MCF 10A (cell line): Measurements from ENCODE around the gene ASB12. TPM values are rescaled to one million over a fixed set of nuclear protein-coding genes. Genes with fewer than 3 reads are reported as not detected.

ENCODE experiments used
- BruUV-seq: library from RNA; stranded (reverse); fragments of 400-500 nt; replicated peaks from 2 replicates; lab custom pipeline; 2021; lab: Mats Ljungman, UMichigan
- CTCF ChIA-PET: fragments of 300-600 bp; sonication (Branson Sonifier 250); formaldehyde crosslinking; extraction: SDS; loops from one replicate; lab custom pipeline; 2021; ENCODE audit warnings: antibody characterized with exemption, inconsistent platforms; lab: Yijun Ruan, JAX
- POLR2A ChIA-PET: fragments of 300-600, 350-650 bp; sonication (Branson Sonifier 250); formaldehyde crosslinking; extraction: SDS; loops from one replicate; lab custom pipeline; 2020; ENCODE audit warnings: antibody characterized with exemption, inconsistent platforms; lab: Yijun Ruan, JAX
- DNase-seq: peaks from one replicate; pipeline ENCODE4 v3.0.0-alpha.2; 2018; ENCODE audit not compliant: unreplicated experiment
- H3K27ac Mint-ChIP-seq: one replicate; pipeline ENCODE4 v1.8.0; 2022; ENCODE audit warnings: mild to moderate bottlenecking, low read depth, mixed read lengths; ENCODE audit not compliant: unreplicated experiment
- H3K27me3 Mint-ChIP-seq: one replicate; pipeline ENCODE4 v1.8.0; 2022; ENCODE audit warnings: mixed read lengths; ENCODE audit not compliant: insufficient read depth, unreplicated experiment
- H3K36me3 Mint-ChIP-seq: one replicate; pipeline ENCODE4 v1.8.0; 2022; ENCODE audit warnings: mild to moderate bottlenecking, moderate library complexity, mixed read lengths; ENCODE audit not compliant: insufficient read depth, unreplicated experiment
- H3K4me1 Mint-ChIP-seq: one replicate; pipeline ENCODE4 v1.8.0; 2022; ENCODE audit warnings: mixed read lengths; ENCODE audit not compliant: insufficient read depth, unreplicated experiment
- H3K4me3 Mint-ChIP-seq: one replicate; pipeline ENCODE4 v1.8.0; 2022; ENCODE audit warnings: mild to moderate bottlenecking, moderate library complexity, mixed read lengths; ENCODE audit not compliant: unreplicated experiment
- H3K9me3 Mint-ChIP-seq: one replicate; pipeline ENCODE4 v1.8.0; 2022; ENCODE audit warnings: mixed read lengths; ENCODE audit not compliant: unreplicated experiment
- intact Hi-C: fragments of 100-400 bp; cut with micrococcal nuclease; formaldehyde crosslinking; loops from 2 replicates; pipeline ENCODE4 v1.14.1; 2022
- total RNA-seq: library from RNA; stranded (reverse); gene quantifications from 2 replicates; pipeline ENCODE4 v1.2.3, GENCODE V29; 2022
- TF ChIP-seq, protein P1 (sequence below): fragments of 200-600 bp; IDR thresholded peaks from one replicate; pipeline ENCODE4 v1.8.0; 2022; ENCODE audit warnings: antibody characterized with exemption, mild to moderate bottlenecking; ENCODE audit not compliant: unreplicated experiment

ASB12 gene
- total RNA-seq, 1 experiment from 2014 or later, result not detected

- DNase-seq, result no peak
- POLR2A ChIA-PET, result interaction anchor here (1.2 kb wide), 1 partner anchor 451 kb away, joined by 5 read pairs; no protein-coding TSS in a partner anchor
- BruUV-seq, result no TSS peak
- Mint-ChIP-seq H3K27me3 (no peaks in the 10 kb centered on the region), H3K4me3 (peak overlapping the region; percentile 73), H3K4me1 (no peaks in the 10 kb centered on the region), H3K27ac (peak overlapping the region; percentile 84), H3K36me3 (peaks cover 7% of the 10 kb centered on the region), H3K9me3 (no peaks in the 10 kb centered on the region)
- CTCF ChIA-PET, result interaction anchor here (0.7 to 1.0 kb wide), 4 partner anchors 21 to 139 kb away, joined by 3 to 5 read pairs (median 3); no protein-coding TSS in a partner anchor
- intact Hi-C loops, result loop anchor here (1.0 to 10.0 kb wide), 3 partner anchors 112 to 1328 kb away; partner anchors contain the start of gene LAS1L
- TF ChIP-seq, protein P1, sequence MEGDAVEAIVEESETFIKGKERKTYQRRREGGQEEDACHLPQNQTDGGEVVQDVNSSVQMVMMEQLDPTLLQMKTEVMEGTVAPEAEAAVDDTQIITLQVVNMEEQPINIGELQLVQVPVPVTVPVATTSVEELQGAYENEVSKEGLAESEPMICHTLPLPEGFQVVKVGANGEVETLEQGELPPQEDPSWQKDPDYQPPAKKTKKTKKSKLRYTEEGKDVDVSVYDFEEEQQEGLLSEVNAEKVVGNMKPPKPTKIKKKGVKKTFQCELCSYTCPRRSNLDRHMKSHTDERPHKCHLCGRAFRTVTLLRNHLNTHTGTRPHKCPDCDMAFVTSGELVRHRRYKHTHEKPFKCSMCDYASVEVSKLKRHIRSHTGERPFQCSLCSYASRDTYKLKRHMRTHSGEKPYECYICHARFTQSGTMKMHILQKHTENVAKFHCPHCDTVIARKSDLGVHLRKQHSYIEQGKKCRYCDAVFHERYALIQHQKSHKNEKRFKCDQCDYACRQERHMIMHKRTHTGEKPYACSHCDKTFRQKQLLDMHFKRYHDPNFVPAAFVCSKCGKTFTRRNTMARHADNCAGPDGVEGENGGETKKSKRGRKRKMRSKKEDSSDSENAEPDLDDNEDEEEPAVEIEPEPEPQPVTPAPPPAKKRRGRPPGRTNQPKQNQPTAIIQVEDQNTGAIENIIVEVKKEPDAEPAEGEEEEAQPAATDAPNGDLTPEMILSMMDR, result no peak
Observed at GRCh38 chrX:64206556-64207162, 23.7 kb downstream of the ASB12 start.

- H3K36me3 Mint-ChIP-seq, result peaks cover 7% of the 10 kb centered on the region
- no peaks in the 10 kb centered on the region for H3K27me3 Mint-ChIP-seq
- peak; percentile 90 for DNase-seq
- CTCF ChIA-PET, result interaction anchor here (1.0 to 1.6 kb wide), 2 partner anchors 25 to 109 kb away, joined by 3 to 6 read pairs; no protein-coding TSS in a partner anchor
- H3K9me3 Mint-ChIP-seq, result no peaks in the 10 kb centered on the region
- TF ChIP-seq, protein P1, result no peak
- H3K27ac Mint-ChIP-seq, result peak overlapping the region; percentile 84
- intact Hi-C loops, result loop anchor here (1.0 to 10.0 kb wide), 3 partner anchors 112 to 1329 kb away; partner anchors contain the start of gene LAS1L
- no peaks in the 10 kb centered on the region for H3K4me1 Mint-ChIP-seq
- BruUV-seq, result no TSS peak
- POLR2A ChIA-PET, result interaction anchor here (0.6 to 1.2 kb wide), 6 partner anchors 54 to 1329 kb away, joined by 3 to 5 read pairs (median 3); partner anchors contain the start of gene LAS1L
- peak overlapping the region; percentile 73 for H3K4me3 Mint-ChIP-seq
Observed at GRCh38 chrX:64205735-64206501, 24.5 kb downstream of the ASB12 start.

- TF ChIP-seq, protein P1, result no peak
- no TSS peak for BruUV-seq
- intact Hi-C loops, result loop anchor here (10.0 kb wide), 2 partner anchors 271 to 1329 kb away; partner anchors contain the start of gene LAS1L
- peak within 1 kb of the TSS; percentile 73 for H3K4me3 Mint-ChIP-seq
- H3K36me3 Mint-ChIP-seq, result peaks cover 7% of the 10 kb centered on the region
- ChIA-PET CTCF (interaction anchor here (1.6 kb wide), 1 partner anchor 24 kb away, joined by 6 read pairs; no protein-coding TSS in a partner anchor), POLR2A (interaction anchor here (0.6 to 1.2 kb wide), 6 partner anchors 54 to 1329 kb away, joined by 3 to 5 read pairs (median 3); partner anchors contain the start of gene LAS1L)
- no peaks in the 10 kb centered on the region for H3K27me3 Mint-ChIP-seq
- H3K27ac Mint-ChIP-seq, result peak within 1 kb of the TSS; percentile 84
- DNase-seq, result no peak
- H3K4me1 Mint-ChIP-seq, result no peaks in the 10 kb centered on the region
- no peaks in the 10 kb centered on the region for H3K9me3 Mint-ChIP-seq
Observed at GRCh38 chrX:64205441-64205734, 25.0 kb downstream of the ASB12 start, which contains the start of gene AMER1. Gene AMER1, minus strand, starts transcription at chrX:64205708. Its CDS starts 12,422 bp downstream, at chrX:64193286.
